SIG-M5 treated with dmso at 0.1 percent for 504 hours (cell line): ENCODE data around the gene GNB1.
"Not testable (repeated sequence)": the region's sequence is repeated elsewhere in the genome, so short reads cannot be mapped to it uniquely, and the experiment has no call there.

Experiments
- DNase-seq: peaks from one replicate; lab custom pipeline; 2025; ENCODE audit not compliant: unreplicated experiment; lab: John Stamatoyannopoulos, UW

Gene GNB1

DNA sequence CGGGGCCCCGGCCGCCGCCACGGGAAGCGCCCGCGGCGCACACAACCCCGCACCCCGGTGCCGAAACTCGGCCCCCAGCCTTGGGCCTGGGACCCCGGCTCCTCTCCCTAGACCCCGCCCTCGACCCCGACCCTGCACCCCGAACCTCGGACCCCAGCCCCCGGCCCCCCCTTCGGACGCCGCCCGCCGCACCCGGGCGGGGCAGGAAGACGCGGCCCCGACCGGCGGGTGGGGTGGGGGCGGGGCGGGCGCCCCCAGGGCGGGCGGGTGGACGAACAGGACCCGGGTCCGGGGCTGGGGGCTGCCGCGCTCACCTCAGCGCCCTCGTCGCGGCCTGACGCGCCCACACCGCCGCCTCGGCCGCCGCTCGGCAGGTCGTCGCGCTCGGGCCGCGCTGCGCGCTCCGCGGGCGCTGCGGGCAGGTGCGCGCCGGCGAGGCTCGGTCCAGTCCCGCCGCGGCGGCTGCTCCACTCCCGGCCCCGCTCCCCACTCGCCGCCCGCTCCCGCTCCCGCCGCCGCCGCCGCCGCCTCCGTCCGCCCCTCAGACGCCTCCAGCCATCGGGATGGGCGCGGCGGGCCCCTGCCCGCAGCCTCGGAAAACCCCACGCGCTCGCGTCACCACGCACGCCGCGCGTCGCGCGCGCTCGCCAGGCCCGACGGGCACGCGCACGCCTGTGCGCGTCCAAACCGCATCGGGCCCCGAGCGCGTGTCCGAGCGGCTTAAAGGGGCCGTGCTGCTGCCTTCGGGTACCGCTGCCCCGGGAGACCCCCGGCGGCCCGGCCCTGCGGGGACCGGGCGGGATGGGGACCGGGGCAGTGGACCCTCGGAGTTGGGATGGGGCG lies at the start of gene GNB1:
Gene GNB1, minus strand, starts transcription at position 582 of the 843 bp plus-strand sequence. CDS start 65,634 bp downstream, outside the sequence.
- DNase-seq: peak; percentile 63

- no peak for DNase-seq
Observed at GRCh38 chr1:1940123-1940425, 49.2 kb upstream of the GNB1 start.

DNA sequence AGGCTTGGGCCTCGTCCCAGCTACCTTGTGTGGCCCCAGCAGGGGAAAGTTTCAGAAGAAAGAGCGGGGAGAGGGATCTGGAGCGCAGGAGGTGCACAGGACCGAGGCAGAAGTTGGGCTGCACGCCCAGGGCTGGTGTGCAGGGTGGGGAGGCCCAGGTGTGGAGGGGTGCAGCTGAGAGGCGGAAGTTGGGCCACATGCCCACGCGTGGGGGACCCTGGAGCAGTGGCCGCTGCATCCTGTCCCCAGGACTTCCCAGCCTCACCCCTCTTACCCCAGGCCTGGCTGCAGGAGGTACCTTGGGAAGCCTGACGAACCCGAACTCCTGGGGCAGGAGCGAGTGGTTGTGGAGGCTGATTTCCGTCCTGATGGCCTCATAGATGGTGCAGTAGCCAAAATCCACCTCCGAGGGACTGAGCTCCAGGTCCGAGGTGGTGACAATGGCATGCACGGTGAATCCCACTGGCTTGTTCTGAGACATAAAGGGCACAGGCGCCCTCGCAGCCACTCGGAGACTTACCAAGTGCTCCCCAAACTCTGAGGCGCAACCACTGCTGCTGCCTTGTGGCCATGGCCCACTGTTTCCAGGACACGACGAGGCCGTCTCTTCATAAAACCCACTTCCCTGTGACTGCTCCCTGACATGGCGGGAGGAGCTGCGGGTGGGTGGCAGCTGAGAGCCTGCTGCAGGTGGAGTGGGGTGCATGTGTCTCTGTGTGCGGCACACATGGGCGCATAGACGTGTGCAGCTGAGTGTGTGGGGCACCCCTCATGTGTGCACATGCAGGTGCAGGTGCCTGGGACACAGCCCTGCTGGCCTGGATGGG lies 48.6 kb upstream of the GNB1 start:
- no peak for DNase-seq

DNA sequence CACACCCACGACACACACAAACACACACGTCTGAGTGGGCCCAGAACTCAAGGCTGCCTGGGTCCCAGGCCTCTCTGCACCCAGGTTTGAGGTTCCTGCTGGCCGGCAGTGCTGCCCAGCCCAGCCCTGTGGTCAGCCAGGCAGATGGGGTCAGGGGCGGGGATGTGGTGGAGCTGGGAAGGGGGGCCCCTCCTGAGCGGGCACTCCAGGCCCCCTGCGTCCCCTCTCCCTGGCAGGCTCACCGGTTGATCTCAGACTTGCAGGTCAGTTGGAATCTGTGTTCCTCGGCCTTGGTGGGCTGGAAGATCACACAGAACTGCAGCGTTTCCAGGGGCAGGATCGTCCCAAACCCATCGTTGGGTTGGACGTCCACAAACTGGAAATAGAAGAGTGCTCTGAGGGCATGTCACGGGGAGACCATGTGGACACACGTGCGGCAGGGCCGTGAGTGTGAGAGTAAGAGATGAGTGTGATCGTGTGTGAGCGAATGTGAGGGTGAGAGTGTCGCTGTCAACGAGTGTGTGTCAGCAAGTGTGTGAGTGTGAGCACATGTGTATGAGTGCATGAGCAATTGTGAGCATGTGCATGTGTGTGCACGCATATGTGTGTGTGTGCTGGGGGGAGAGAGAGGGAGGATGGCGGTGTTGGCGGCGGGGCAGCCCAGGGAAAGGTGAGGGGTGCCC lies 47.9 kb upstream of the GNB1 start:
- DNase-seq: no peak

- DNase-seq: no peak
Observed at GRCh38 chr1:1938276-1938573, 47.3 kb upstream of the GNB1 start.

DNA sequence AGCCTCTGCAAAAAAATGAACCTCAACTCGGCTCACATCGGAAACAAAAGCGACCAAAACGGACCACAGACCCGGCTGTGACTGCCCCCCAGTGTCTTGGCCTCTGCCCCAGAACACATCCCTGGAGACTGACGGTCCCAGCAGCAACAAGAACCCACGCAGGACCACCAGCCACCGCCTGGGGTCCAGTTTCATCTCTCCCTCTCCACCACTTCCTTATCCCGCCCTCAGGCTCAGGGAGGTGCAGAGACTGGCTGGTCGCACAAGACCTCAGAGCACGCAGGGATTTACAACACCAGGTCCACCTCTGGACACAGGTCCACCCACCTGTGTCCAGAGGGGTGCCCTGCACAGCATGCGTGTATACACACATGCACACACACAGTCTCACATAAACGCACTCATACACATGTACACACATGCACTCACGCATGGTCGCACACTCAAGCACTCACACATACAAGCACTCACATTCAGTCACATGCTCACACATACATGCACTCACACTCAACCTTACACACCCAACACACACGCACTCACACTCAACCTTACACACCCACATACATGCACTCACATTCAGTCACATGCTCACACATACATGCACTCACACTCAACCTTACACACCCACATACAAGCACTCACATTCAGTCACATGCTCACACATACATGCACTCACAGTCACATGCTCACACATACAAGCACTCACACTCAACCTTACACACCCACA lies 46.8 kb upstream of the GNB1 start:
- DNase-seq: no peak

- no peak for DNase-seq
Observed at GRCh38 chr1:1937061-1937460, 46.2 kb upstream of the GNB1 start.

DNA sequence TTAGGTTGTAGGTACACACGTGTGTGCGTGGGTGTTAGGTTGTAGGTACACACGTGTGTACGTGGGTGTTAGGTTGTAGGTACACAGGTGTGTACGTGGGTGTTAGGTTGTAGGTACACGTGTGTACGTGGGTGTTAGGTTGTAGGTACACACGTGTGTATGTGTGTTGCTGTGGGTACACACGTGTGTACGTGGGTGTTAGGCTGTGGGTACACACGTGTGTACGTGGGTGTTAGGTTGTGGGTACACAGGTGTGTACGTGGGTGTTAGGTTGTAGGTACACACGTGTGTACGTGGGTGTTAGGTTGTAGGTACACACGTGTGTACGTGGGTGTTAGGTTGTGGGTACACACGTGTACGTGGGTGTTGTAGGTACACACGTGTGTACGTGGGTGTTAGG lies 44.0 kb upstream of the GNB1 start:
- not testable (repeated sequence) for DNase-seq

GRCh38 chr1:1929639-1930545 lies 39.0 kb upstream of the GNB1 start:
- DNase-seq: no peak

- no peak for DNase-seq
Observed at GRCh38 chr1:1929102-1929638, 38.3 kb upstream of the GNB1 start.

DNA sequence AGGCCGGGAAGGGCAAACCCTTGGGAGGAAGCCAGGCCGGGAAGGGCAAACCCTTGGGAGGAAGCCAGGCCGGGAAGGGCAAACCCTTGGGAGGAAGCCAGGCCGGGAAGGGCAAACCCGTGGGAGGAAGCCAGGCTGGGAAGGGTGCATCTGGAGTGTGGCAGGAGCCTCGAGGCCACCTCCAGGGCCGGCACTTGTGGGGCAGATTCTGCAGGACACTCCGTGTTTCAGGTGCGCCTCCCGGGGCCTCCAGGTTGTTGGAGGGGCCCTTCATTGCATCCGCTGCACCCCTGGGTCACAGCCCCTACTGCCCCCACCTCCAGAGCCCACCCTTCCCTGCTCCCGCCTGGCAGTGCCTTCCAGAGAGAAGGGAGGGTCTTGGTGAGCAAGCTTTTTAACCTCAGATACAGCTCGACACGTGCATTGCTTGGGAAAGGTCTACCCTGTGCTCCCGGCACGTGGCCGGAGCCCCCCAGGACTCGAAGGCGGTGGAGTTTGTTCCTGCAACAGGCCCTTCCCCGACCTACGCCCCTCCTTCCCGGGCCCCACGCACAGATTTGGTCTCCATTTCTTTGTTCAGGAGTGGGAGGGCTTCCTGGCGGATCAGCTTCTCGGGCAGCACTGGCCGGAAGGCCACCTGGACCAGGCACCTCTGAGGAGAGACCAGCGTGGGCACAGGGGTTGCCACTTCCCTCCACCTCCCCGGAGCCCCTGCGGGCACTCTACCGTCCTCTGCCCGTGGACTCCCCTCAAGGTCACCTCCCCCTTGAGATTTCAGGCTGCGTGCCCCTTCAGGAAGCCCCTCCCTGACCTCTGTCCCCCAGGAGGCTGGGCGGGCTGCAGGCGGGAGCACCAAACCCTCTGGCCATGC lies 37.6 kb upstream of the GNB1 start:
- DNase-seq: no peak

GRCh38 chr1:1927751-1928150 lies 36.9 kb upstream of the GNB1 start:
- DNase-seq: no peak

DNA sequence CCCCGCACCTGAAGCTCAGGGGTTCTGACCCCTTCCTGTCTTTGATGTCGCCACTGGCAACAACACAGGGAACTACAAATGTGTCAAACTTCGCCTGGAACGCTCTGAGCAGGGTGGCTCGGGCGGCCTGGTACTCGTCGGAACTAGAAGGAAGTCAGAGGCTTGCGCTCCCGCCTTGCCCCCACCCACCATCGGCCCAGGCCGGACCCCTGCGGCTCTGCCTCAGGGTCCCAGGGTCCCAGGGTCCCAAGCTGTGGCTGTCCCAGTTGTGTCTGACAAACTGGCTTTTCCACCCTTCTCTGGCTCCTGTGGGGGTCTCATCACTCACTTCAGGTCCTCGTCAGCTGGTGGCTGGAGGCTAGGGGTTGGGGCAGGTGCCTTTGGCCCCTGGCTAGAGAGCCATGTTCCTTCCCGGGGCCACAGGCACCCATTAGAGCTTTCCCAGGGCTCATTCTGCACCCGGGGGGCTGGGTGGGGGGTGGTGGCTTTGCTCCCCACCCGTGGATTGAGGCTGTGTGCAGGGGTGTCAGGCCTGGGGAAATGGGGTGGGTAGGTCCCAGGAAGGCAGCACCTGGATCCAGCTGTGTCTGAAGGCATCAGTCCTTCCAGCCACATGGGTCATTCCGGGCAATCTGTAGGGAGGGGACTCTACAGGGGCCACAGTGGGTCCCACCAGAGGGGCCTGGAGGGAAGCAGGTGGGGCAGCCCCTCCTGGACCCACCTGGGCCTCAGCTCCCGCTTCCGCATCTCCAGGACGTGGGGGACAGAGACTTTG lies 36.2 kb upstream of the GNB1 start:
- no peak for DNase-seq

GRCh38 chr1:1926346-1926811 lies 35.5 kb upstream of the GNB1 start:
- DNase-seq: no peak

- DNase-seq: no peak
Observed at GRCh38 chr1:1925437-1926345, 34.8 kb upstream of the GNB1 start.

DNA sequence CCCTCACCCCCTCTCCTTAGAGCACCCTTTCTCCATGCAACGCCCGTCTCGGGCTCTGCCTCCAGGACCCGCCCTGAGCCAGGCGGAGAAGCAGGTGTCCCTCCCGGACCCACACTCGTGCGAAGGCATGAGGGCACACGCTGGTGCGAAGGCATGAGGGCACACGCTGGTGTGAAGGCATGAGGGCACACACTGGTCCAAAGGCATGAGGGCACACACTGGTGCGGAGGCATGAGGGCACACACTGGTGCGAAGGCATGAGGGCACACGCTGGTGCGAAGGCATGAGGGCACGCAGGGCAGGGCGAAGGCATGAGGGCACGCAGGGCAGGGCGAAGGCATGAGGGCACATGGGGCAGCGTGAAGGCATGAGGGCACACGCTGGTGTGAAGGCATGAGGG lies 34.0 kb upstream of the GNB1 start:
- DNase-seq: no peak

- DNase-seq: no peak
Observed at GRCh38 chr1:1924386-1924785, 33.5 kb upstream of the GNB1 start.
